SJSA1 (cell line): ENCODE results near the gene TEX11. TPM values are rescaled to one million over a fixed set of nuclear protein-coding genes. Genes with fewer than 3 reads are reported as not detected.
"Not testable (repeated sequence)": the region's sequence is repeated elsewhere in the genome, so short reads cannot be mapped to it uniquely, and the experiment has no call there.

Experiments used
- DNase-seq, 2 experiments: peaks; one replicate each; pipeline ENCODE4 v3.0.0-alpha.2; 2015 to 2020; ENCODE audit warnings: low spot score in 2 of 2, low read depth in 1 of 2
- H3K27ac ChIP-seq: fragments of 250-450 bp; sonication (Bioruptor Pico); 2 replicates; pipeline ENCODE4 v1.5.1; 2020; ENCODE audit warnings: mild to moderate bottlenecking, moderate library complexity
- H3K27me3 ChIP-seq: fragments of 250-450 bp; sonication (Bioruptor Pico); replicated peaks from 2 replicates; pipeline ENCODE4 v1.5.1; 2020; ENCODE audit warnings: mild to moderate bottlenecking, moderate library complexity
- H3K36me3 ChIP-seq: fragments of 250-450 bp; sonication (Bioruptor Pico); 2 replicates; pipeline ENCODE4 v1.5.1; 2020; ENCODE audit warnings: mild to moderate bottlenecking
- H3K4me1 ChIP-seq: fragments of 250-450 bp; sonication (Bioruptor Pico); replicated peaks from 2 replicates; pipeline ENCODE4 v1.6.1; 2021; ENCODE audit warnings: mild to moderate bottlenecking
- H3K4me3 ChIP-seq: fragments of 250-450 bp; sonication (Bioruptor Pico); 2 replicates; pipeline ENCODE4 v1.5.1; 2020; ENCODE audit warnings: mild to moderate bottlenecking
- H3K9me3 ChIP-seq: fragments of 250-450 bp; sonication (Bioruptor Pico); replicated peaks from 2 replicates; pipeline ENCODE4 v1.5.1; 2020; ENCODE audit warnings: mild to moderate bottlenecking
- total RNA-seq: library from RNA; depleted of rRNA; stranded (reverse); fragments of >200 nt; shearing (Covaris generic); gene quantifications from 2 replicates; pipeline ENCODE4 v1.2.3, GENCODE V29; 2014; rRNA removed

The TEX11 gene
- 30.2 and 41.4 TPM in 2 replicates for total RNA-seq

GRCh38 chrX:70908541-70908940 lies at the start of gene TEX11:
Gene TEX11, minus strand, starts transcription at chrX:70908711. Its CDS starts 922 bp downstream, at chrX:70907789.
- H3K27me3 ChIP-seq: no peaks in the 10 kb centered on the region
- no peaks in the 10 kb centered on the region for H3K4me1 ChIP-seq
- H3K4me3 ChIP-seq: no peak within 1 kb of the TSS

GRCh38 chrX:70954871-70955270 lies 46.4 kb upstream of the TEX11 start:
- H3K36me3 ChIP-seq: no peaks in the 10 kb centered on the region
- H3K27ac ChIP-seq: no peak overlapping the region
- no peak overlapping the region for H3K4me3 ChIP-seq
- DNase-seq: no peak
- no peaks in the 10 kb centered on the region for H3K4me1 ChIP-seq
- H3K27me3 ChIP-seq: no peaks in the 10 kb centered on the region
- no peaks in the 10 kb centered on the region for H3K9me3 ChIP-seq

More at GRCh38 chrX:70908541-70908940, at the start of gene TEX11:
- no peaks in the 10 kb centered on the region for H3K9me3 ChIP-seq
- DNase-seq: no peak
- H3K36me3 ChIP-seq: no peaks in the 10 kb centered on the region
- H3K27ac ChIP-seq: no peak within 1 kb of the TSS

- Histone ChIP-seq H3K4me3 (no peak overlapping the region), H3K36me3 (no peaks in the 10 kb centered on the region), H3K4me1 (no peaks in the 10 kb centered on the region), H3K9me3 (no peaks in the 10 kb centered on the region), H3K27me3 (no peaks in the 10 kb centered on the region), H3K27ac (no peak overlapping the region)
- DNase-seq: no peak
These were observed 15.9 kb upstream of the TEX11 start for GRCh38 chrX:70924294-70924911.

DNA sequence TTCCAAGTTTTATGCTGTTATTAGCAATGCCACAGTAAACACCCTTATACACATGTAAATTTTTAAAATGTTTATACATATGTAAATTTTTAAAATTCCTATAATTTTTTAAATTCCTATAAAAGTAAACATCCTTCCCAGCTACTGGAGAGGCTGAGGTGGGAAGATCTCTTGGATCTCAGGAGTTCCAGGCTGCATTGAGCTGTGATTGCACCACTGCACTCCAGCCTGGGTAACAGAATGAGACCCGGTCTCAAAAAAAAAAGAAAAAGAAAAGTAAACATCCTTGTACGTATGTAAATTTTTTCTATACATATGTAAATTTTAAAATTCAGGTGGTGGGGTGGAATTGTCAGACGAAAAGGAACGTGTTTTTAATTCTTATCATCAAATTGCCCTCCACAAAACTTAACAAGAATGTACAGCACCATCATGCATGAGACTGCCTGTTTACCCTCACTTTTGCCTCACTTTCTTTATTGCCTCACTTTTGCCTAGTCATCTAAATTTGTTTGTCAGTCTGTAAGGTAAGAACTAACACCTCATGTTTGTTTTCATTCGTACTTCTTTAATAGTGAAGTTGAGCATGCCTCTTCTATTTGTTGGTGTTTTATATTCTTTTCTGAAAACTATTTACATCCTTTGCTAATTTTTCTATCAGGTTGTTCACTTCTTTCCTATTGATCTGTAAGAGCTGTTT lies 14.4 kb upstream of the TEX11 start:
- H3K9me3 ChIP-seq: no peaks in the 10 kb centered on the region
- no peaks in the 10 kb centered on the region for H3K27me3 ChIP-seq
- H3K4me1 ChIP-seq: no peaks in the 10 kb centered on the region
- no peaks in the 10 kb centered on the region for H3K36me3 ChIP-seq
- DNase-seq: no peak
- no peak overlapping the region for H3K27ac ChIP-seq
- no peak overlapping the region for H3K4me3 ChIP-seq

GRCh38 chrX:70921709-70922352 lies 13.3 kb upstream of the TEX11 start:
- H3K36me3 ChIP-seq: no peaks in the 10 kb centered on the region

GRCh38 chrX:70916754-70917153 lies 8.2 kb upstream of the TEX11 start:
- H3K27me3 ChIP-seq: no peaks in the 10 kb centered on the region
- H3K4me1 ChIP-seq: no peaks in the 10 kb centered on the region
- no peaks in the 10 kb centered on the region for H3K36me3 ChIP-seq
- no peak for DNase-seq
- H3K27ac ChIP-seq: no peak overlapping the region
- no peaks in the 10 kb centered on the region for H3K9me3 ChIP-seq
- H3K4me3 ChIP-seq: no peak overlapping the region

More at GRCh38 chrX:70921709-70922352, 13.3 kb upstream of the TEX11 start:
- H3K27ac ChIP-seq: no peak overlapping the region
- H3K27me3 ChIP-seq: no peaks in the 10 kb centered on the region
- DNase-seq: no peak
- H3K9me3 ChIP-seq: no peaks in the 10 kb centered on the region
- no peak overlapping the region for H3K4me3 ChIP-seq
- H3K4me1 ChIP-seq: no peaks in the 10 kb centered on the region

DNA sequence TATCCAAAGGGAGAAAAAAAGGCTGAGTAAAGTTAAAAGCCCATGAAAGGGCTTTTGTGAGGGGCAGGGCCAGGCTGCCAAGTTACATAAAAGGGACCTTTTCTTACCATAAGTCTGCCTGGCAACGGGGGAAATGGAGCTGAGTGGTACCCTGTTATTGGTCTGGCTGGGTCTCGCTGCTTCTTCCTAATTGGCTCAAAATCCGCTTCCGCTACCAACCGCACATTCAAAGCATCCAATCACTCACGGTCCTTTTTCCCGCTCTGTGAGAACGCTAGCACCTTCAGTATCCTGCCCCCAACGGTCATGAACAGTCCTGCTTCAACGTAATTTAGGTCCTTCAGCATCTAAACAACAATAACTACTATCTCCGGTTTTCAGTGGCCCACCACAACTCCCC lies 611 bp downstream of the TEX11 start:
- no peaks in the 10 kb centered on the region for H3K4me1 ChIP-seq
- no peak overlapping the region for H3K27ac ChIP-seq
- H3K9me3 ChIP-seq: no peaks in the 10 kb centered on the region
- H3K4me3 ChIP-seq: no peak overlapping the region
- no peaks in the 10 kb centered on the region for H3K36me3 ChIP-seq
- H3K27me3 ChIP-seq: no peaks in the 10 kb centered on the region
- no peak for DNase-seq

DNA sequence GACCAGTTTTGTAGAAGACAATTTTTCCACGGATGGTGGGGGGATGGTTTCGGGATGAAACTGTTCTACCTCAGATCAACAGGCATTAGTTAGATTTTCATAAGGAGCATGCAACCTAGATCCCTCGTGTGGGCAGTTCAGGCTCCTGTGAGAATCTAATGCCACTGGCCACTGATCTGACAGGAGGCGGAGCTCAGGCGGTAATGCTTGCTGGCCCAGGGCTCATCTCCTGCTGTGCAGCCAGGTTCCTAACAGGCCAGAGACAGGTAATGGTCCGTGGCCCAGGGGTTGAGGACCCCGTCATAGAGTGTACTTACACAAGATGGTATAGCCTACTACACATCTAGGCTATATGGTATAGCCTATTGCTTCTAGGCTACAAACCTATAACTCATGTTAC lies 7.0 kb downstream of the TEX11 start:
- no peak overlapping the region for H3K4me3 ChIP-seq
- no peaks in the 10 kb centered on the region for H3K4me1 ChIP-seq
- H3K9me3 ChIP-seq: no peaks in the 10 kb centered on the region
- H3K27me3 ChIP-seq: no peaks in the 10 kb centered on the region
- H3K27ac ChIP-seq: no peak overlapping the region
- no peaks in the 10 kb centered on the region for H3K36me3 ChIP-seq
- no peak for DNase-seq

DNA sequence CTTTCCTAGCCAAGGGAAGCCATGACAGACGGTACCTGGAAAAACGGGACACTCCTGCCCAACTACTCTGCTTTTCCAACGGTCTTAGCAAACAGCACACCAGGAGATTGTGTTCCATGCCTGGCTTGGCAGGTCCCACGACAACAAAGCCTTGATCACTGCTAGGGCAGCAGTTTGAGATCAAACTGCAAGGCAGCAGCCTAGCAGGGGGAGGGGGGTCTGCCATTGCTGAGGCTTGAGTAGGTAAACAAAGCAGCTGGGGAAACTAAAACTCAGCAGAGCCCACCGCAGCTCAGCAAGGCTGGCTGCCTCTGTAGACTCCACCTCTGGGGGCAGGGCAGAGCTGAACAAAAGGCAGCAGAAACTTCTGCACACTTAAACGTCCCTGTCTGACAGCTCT lies 18.1 kb downstream of the TEX11 start:
- not testable (repeated sequence) for DNase-seq, H3K4me3 ChIP-seq, H3K36me3 ChIP-seq, H3K4me1 ChIP-seq, H3K27ac ChIP-seq, H3K27me3 ChIP-seq, H3K9me3 ChIP-seq

- no peaks in the 10 kb centered on the region for H3K27me3 ChIP-seq
- H3K36me3 ChIP-seq: no peaks in the 10 kb centered on the region
- no peaks in the 10 kb centered on the region for H3K9me3 ChIP-seq
- H3K4me3 ChIP-seq: no peak overlapping the region
- H3K27ac ChIP-seq: no peak overlapping the region
- no peak for DNase-seq
- no peaks in the 10 kb centered on the region for H3K4me1 ChIP-seq
These were observed 29.6 kb downstream of the TEX11 start for GRCh38 chrX:70878902-70879301.

DNA sequence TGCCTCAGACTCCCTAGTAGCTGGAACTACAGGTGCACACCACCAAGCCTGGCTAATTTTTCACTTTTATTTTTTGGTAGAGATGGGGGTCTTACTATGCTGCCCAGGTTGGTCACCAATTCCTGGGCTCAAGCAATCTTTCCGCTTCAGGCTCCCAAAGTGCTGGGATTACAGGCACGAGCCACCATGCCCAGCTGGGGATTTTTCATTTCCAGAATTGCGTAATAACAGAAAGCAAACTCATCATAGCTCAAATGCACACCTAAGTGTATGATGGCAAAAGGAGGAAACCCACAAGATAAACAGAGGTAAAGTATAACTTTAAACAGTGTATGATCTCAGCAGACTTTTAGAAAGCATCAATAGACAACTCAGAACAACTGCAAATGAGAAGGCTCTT lies 56.2 kb downstream of the TEX11 start:
- H3K27me3 ChIP-seq: no peaks in the 10 kb centered on the region
- H3K4me3 ChIP-seq: no peak overlapping the region
- H3K4me1 ChIP-seq: no peaks in the 10 kb centered on the region
- H3K9me3 ChIP-seq: no peaks in the 10 kb centered on the region
- no peak for DNase-seq
- no peak overlapping the region for H3K27ac ChIP-seq
- no peaks in the 10 kb centered on the region for H3K36me3 ChIP-seq

GRCh38 chrX:70844081-70844480 lies 64.4 kb downstream of the TEX11 start:
- not testable (repeated sequence) for H3K36me3 ChIP-seq, DNase-seq, H3K27ac ChIP-seq, H3K4me1 ChIP-seq, H3K27me3 ChIP-seq, H3K4me3 ChIP-seq, H3K9me3 ChIP-seq

- H3K9me3 ChIP-seq, H3K4me3 ChIP-seq, H3K36me3 ChIP-seq, H3K27ac ChIP-seq, DNase-seq, H3K4me1 ChIP-seq, H3K27me3 ChIP-seq: not testable (repeated sequence)
These were observed 64.9 kb downstream of the TEX11 start for GRCh38 chrX:70843620-70844019.

DNA sequence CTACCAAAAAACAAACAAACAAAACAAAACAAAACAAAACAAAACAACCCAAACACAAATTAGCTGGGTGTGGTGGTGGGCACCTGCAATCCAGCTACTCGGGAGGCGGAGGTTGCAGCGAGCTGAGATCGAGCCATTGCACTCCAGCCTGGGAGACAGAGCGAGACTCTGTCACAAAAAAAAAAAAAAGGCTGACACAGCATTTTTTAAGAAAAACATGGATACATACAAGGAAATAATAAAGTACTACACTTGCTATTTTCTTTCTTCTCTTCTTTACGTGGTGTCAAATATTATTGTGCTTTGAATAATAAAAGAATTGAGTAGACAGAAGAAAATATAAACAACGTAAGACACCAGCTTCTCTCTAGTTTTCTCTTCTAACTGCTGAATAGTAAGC lies 73.9 kb downstream of the TEX11 start:
- Histone ChIP-seq H3K27ac (no peak overlapping the region), H3K27me3 (no peaks in the 10 kb centered on the region), H3K4me1 (no peaks in the 10 kb centered on the region), H3K4me3 (no peak overlapping the region), H3K36me3 (no peaks in the 10 kb centered on the region), H3K9me3 (no peaks in the 10 kb centered on the region)
- DNase-seq: no peak
